GM21447 (cell line): ENCODE data around the gene GCM1.

ENCODE experiments used
- ATAC-seq: cut with Tn5 transposase; IDR thresholded peaks from one replicate; pipeline ENCODE4 v1.9.1; 2021; ENCODE audit not compliant: unreplicated experiment

GCM1 gene

DNA sequence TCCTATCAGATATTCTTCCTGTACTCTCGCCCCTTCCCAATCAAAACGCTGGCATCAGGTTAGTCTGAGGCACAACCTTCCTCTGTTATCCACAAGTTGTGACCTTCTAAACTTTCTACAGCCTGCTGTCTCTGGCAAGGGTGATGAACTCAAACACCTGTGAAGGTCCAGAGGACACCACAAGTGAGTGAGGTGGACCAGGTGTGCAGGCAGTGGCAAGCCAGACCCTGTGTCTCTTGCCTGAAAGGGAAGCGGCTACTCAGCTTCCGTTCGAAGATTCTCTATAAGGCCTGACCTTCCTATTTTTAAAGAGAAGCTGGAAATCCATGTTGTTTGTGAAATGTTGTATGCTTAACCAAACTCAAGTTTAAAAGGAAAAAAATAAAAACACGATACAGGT lies 36.8 kb downstream of the GCM1 start:
- ATAC-seq, result no peak

DNA sequence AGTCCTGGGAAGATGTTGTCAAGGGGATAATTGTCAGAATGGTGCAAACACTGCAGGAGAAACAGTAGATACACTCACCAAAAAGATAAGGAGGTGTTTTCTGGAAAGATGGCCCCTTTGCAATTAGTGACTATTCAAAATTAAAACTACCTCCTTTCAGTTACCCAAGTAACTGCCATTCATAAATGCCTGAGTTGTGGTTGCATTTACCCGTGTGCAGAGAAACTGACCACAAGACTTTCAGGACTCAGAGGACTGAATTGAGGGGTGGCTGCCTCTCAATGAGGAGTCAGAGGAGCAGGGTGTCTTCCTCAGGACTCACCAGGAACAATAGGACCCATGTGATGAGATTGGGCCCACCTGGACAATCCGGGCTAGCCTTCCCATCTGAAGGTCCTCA lies 39.0 kb downstream of the GCM1 start:
- ATAC-seq, result no peak

DNA sequence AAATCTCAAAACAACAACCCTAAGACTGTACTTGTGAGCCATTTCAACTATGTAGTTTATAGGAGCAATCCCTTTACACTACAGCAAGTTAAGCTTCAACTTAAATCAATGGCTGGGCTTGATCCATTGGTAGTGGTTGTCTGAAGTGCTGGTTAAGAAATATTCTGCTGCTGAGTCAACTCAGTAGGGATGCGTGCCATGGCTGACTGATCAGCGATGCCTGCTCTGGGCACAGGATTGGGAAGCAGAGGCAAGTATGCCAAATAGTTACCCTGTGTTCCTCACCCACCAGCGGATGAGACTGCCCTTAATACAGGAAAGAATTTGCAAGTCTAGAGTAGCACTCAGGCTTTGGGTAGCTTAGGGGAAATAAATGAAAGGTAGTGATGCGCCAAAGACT lies 41.5 kb downstream of the GCM1 start:
- no peak for ATAC-seq

DNA sequence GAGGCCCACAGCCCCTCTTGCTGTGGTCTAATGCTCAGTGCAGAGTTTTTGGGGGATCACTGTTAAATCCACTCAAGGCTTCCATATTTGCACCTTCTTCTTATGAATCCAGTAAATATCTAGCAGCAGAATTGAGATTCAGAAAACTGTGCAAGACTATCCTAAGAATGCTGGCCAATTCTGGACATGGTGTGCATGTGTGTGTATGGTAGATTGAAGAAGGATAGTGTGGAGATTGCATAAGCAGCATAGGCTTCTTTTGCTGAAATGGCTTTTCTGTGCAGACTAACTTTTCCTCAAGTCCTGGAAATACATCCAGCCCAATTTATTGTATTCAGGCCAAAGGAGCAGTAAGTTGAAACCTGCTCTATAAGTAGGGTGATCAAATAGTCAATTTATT lies 43.7 kb downstream of the GCM1 start:
- no peak for ATAC-seq

DNA sequence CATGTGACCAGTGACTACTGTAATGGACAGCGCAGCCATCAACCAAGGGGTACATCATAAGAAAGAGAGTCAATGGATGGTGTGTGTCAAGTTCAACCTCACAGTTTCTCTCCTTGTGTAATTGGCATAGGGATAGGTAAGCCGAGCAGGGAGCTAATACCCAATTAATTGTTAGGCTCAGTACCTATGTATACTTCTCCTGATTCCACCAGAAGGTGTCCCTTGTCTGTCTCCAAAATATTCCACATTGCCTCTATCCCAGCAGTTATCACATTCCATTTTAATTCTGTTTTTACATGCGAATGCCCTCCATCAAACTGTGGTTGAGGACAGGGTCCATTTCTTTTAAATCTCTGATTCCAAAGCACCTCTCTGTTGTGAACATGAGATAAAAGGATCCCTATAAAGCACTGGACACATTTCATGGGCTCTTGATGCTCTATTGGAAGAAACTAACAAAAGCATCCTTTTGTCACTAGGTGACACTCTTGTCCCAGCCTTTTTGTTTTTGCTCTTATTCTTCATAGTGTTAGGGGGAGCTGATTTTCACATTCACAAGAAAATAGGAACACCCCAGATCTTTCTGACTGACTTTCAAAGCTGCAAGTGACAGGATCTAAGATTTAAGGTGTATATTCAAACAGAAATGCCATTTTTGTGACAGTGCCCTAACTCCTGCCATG lies 44.5 kb downstream of the GCM1 start:
- ATAC-seq, result no peak

DNA sequence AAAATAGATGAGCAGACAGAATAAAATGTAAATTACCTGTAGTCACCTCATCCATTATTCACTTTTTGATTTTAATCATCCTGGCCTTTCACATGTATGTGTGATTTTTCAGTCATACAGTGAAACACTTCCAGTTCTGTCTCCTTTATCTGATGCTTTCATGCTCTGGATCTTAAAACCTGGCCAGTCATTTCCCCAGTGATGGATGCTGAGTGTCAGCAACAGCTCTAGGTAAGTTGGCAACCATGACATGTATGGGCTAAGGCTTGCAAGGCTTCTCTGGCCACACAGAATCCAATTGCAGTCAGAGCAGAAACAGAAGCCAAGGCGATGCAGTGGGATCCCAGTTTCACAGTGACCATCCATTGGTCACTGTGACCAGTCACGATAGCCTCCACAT lies 47.6 kb downstream of the GCM1 start:
- no peak for ATAC-seq

DNA sequence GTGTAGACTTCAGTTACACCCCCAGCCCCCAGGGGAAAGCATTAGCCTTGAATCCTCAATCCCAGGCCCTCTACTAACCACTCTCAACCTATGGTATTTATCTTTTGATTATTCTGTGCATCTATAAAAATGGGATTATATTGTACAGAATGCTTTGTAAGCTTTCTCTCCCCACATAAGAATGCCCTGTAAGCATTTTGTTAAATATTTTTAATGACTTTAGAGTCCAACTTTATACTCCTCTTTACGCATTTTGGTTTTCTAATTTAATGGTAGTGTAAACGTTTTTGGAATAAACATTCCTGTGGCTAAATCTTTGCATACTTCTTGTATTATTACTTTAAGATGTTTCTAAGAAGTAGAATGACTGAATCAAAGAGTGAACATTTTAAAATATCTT lies 48.1 kb downstream of the GCM1 start:
- no peak for ATAC-seq

DNA sequence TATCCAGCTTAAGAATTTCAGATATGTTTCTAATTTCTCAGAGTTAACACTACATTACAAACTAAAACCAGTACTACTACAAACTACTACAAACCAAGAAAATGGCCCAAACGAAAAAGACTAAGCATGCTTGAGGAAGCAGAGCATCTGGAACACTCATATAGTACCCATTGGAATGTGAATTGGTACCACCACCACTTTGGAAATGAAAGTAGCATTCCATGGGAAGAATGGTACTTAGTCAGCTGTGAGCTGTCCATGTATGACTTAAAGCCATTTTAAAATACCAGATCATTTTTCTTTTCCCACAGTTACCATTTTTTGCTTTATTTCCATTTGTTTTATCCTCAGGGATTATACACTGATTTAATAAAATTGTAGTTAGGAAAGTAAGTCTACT lies 52.9 kb downstream of the GCM1 start:
- no peak for ATAC-seq

DNA sequence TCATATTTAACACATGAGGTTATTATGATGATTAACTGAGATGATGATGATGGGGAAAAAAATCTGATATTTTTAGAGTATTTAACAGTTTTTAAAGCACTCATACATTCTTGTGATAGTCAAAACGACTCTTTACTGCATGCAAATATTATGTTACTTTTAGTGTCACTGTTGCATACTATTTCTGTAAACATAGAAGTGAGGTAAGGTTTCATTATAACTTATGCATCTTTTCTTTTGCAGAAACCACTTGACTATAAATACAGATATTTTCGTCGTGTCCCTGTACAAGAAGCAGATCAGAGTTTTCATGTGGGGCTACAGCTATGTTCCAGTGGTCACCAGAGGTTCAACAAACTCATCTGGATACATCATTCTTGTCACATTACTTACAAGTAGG lies 53.4 kb downstream of the GCM1 start:
- no peak for ATAC-seq

DNA sequence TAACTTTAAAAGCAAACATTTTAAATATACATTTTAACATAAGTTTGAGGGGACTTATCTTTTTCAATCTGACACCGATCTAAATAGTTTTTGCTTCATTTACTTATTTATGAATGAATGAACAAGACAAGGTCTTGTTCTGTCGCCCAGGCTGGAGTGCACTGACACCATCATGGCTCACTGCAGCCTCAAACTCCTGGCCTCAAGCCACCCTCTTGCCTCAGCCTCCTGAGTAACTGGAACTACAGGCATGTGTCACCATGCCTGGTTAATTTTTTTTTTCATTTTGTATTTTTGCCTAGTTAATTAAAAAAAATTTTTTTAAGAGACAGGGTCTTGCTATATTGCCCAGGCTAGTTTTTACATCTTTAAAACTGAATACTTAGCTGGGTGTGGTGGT lies 58.1 kb downstream of the GCM1 start:
- no peak for ATAC-seq

DNA sequence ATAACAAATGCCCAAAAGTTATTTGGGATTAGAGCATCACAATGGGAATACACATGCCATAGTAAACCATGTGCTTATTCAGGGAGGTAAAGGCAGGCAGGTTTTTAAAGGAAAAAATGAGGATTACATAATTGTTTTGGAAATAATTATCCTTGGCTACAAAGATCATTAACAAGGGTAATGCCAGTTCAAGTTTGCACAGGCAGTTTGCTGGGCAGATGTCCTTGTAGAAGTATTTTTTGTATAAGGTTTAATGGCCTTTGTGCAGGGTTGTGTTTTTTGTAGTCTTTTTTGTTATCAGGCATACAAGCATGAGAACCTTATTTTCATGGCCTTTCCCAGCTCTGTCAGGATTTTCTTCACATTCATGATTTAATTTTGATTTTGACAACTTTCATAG lies 58.7 kb downstream of the GCM1 start:
- no peak for ATAC-seq

DNA sequence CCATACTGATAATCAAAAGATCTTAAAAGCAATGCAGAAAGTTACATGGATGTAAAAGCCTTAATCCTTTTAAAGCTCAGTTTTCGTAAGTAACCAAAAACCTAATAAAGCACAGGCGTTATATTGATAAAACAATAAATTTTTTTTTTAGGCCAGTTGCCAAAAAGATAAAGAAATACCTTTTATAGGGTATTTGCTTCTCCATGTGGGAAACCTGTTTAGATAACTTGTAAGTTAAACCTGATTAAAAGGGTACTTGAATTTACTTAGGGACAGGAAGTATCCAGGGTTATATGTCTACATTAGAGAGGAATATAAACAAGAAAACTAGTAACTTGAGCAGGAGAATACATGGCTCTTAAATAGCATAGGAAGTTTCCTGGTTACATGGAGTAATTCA lies 62.3 kb downstream of the GCM1 start:
- ATAC-seq, result no peak

DNA sequence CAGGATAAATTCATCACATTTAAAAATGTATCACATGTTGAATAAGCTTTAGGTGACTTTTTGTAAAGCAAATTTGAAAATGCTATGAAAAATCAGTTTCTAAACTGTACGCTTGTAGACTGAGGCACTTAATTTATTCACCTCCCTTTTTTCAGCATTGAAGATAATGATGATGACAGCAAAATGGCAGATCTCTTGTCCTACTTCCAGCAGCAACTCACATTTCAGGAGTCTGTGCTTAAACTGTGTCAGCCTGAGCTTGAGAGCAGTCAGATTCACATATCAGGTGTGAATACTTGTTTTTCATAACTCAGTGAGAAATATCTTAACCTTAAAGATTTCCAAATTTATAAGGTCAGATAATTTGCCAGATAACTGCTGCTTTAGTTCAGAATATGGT lies 67.8 kb downstream of the GCM1 start:
- no peak for ATAC-seq
